HG03159 (cell line): ENCODE data around the gene C10orf90.

Experiments used
- ATAC-seq: cut with Tn5 transposase; IDR thresholded peaks from one replicate; pipeline ENCODE4 v1.9.1; 2021; ENCODE audit warnings: mild to moderate bottlenecking, moderate library complexity; ENCODE audit not compliant: unreplicated experiment

Gene C10orf90

GRCh38 chr10:126469692-126470091 is 200.8 kb downstream of the C10orf90 start:
- no peak for ATAC-seq

- no peak for ATAC-seq
Observed at GRCh38 chr10:126468876-126469643, 201.4 kb downstream of the C10orf90 start.

GRCh38 chr10:126468467-126468866 is 202.0 kb downstream of the C10orf90 start:
- ATAC-seq: no peak

- ATAC-seq: no peak
Observed at GRCh38 chr10:126465771-126466170, 204.7 kb downstream of the C10orf90 start.

GRCh38 chr10:126463286-126463685 is 207.2 kb downstream of the C10orf90 start:
- ATAC-seq: no peak

GRCh38 chr10:126461289-126461940 is 209.1 kb downstream of the C10orf90 start:
- ATAC-seq: no peak

- ATAC-seq: no peak
Observed at GRCh38 chr10:126459878-126460481, 210.5 kb downstream of the C10orf90 start.

GRCh38 chr10:126459032-126459831 is 211.3 kb downstream of the C10orf90 start:
- ATAC-seq: no peak

- ATAC-seq: no peak
Observed at GRCh38 chr10:126458466-126458865, 212.0 kb downstream of the C10orf90 start.

GRCh38 chr10:126456632-126457031 is 213.9 kb downstream of the C10orf90 start:
- no peak for ATAC-seq

- ATAC-seq: no peak
Observed at GRCh38 chr10:126455766-126456405, 214.6 kb downstream of the C10orf90 start.

- ATAC-seq: no peak
Observed at GRCh38 chr10:126455036-126455765, 215.3 kb downstream of the C10orf90 start.

GRCh38 chr10:126454045-126454751 is 216.3 kb downstream of the C10orf90 start:
- no peak for ATAC-seq

GRCh38 chr10:126452245-126452644 is 218.2 kb downstream of the C10orf90 start:
- ATAC-seq: no peak

GRCh38 chr10:126448091-126448490 is 222.4 kb downstream of the C10orf90 start:
- no peak for ATAC-seq

GRCh38 chr10:126439942-126440341 is 230.6 kb downstream of the C10orf90 start:
- ATAC-seq: no peak

GRCh38 chr10:126438407-126438783 is 232.1 kb downstream of the C10orf90 start:
- ATAC-seq: no peak

GRCh38 chr10:126437635-126438406 is 232.7 kb downstream of the C10orf90 start:
- no peak for ATAC-seq

- no peak for ATAC-seq
Observed at GRCh38 chr10:126434235-126434634, 236.3 kb downstream of the C10orf90 start.
